A673 (cell line): ENCODE results near the gene NEK9. TPM values are rescaled to one million over a fixed set of nuclear protein-coding genes. Genes with fewer than 3 reads are reported as not detected.
A peak's percentile ranks its signal among the peaks of the same experiment; 100 is the strongest.

Experiments
- BruUV-seq: library from RNA; stranded (reverse); fragments of 400-500 nt; replicated peaks from 2 replicates; lab custom pipeline; 2021; lab: Mats Ljungman, UMichigan
- CTCF ChIA-PET: fragments of 300-600 bp; sonication (Branson Sonifier 250); formaldehyde crosslinking; loops from one replicate; lab custom pipeline; 2022; ENCODE audit warnings: antibody characterized with exemption; lab: Charles Lee
- POLR2A ChIA-PET: fragments of 300-600 bp; sonication (Branson Sonifier 250); formaldehyde crosslinking; loops from one replicate; lab custom pipeline; 2022; ENCODE audit warnings: antibody characterized with exemption; ENCODE audit not compliant: low non-redundant PET; lab: Charles Lee
- DNase-seq: peaks from one replicate; pipeline ENCODE4 v3.0.0-alpha.2; 2015; ENCODE audit warnings: low spot score
- H3K27ac ChIP-seq: fragments of 200-600 bp; sonication (generic); 2 replicates; pipeline ENCODE4 v1.5.1; 2016; ENCODE audit warnings: mixed run types, low read depth, mild to moderate bottlenecking, mixed read lengths, antibody characterized with exemption, low read length; ENCODE audit not compliant: poor library complexity, severe bottlenecking
- H3K27me3 ChIP-seq: fragments of 200-600 bp; sonication (generic); replicated peaks from 2 replicates; pipeline ENCODE4 v1.6.1; 2017; ENCODE audit warnings: mixed run types, low read depth, mild to moderate bottlenecking, mixed read lengths, antibody characterized with exemption, low read length; ENCODE audit not compliant: insufficient read depth, poor library complexity
- H3K36me3 ChIP-seq: fragments of 200-600 bp; sonication (generic); 2 replicates; pipeline ENCODE4 v1.6.1; 2016; ENCODE audit warnings: mixed run types, mild to moderate bottlenecking, mixed read lengths, antibody characterized with exemption, low read length; ENCODE audit not compliant: insufficient read depth, poor library complexity, severe bottlenecking
- H3K4me1 ChIP-seq: fragments of 200-600 bp; sonication (generic); 2 replicates; pipeline ENCODE4 v1.6.1; 2017; ENCODE audit warnings: mixed run types, mild to moderate bottlenecking, mixed read lengths, antibody characterized with exemption, low read length; ENCODE audit not compliant: insufficient read depth, poor library complexity, severe bottlenecking
- H3K4me3 ChIP-seq: fragments of 200-600 bp; sonication (generic); 2 replicates; pipeline ENCODE4 v1.5.1; 2016; ENCODE audit warnings: low read depth, mixed run types, mild to moderate bottlenecking, mixed read lengths, low read length; ENCODE audit not compliant: poor library complexity, severe bottlenecking
- H3K9me3 ChIP-seq: fragments of 200-600 bp; sonication (generic); 2 replicates; pipeline ENCODE4 v1.6.1; 2016; ENCODE audit warnings: mixed run types, low read depth, mild to moderate bottlenecking, mixed read lengths, antibody characterized with exemption, low read length; ENCODE audit not compliant: poor library complexity, severe bottlenecking
- EZH2 ChIP-seq: fragments of 200-600 bp; sonication (generic); IDR thresholded peaks from 2 replicates; pipeline ENCODE4 v1.6.1; 2017; ENCODE audit warnings: borderline replicate concordance, low read depth, mild to moderate bottlenecking, mixed read lengths, antibody characterized with exemption, low read length; ENCODE audit not compliant: poor library complexity, severe bottlenecking
- intact Hi-C: fragments of 100-400 bp; cut with micrococcal nuclease; formaldehyde crosslinking; loops from one replicate; pipeline ENCODE4 v1.10.0; 2022; ENCODE audit not compliant: unreplicated experiment
- total RNA-seq: library from RNA; stranded (reverse); gene quantifications from 2 replicates; pipeline ENCODE4 v1.2.3, GENCODE V29; 2021
- TF ChIP-seq, protein P1 (sequence below): fragments of 300-800, 200-600 bp; sonication (generic); conservative IDR thresholded peaks from 2 replicates; pipeline ENCODE4 v1.5.1; 2017; ENCODE audit warnings: low read depth, mild to moderate bottlenecking, antibody characterized with exemption, low read length, moderate library complexity, mixed read lengths

NEK9 gene
- total RNA-seq, 1 experiment from 2014 or later = 75.8 TPM

DNA sequence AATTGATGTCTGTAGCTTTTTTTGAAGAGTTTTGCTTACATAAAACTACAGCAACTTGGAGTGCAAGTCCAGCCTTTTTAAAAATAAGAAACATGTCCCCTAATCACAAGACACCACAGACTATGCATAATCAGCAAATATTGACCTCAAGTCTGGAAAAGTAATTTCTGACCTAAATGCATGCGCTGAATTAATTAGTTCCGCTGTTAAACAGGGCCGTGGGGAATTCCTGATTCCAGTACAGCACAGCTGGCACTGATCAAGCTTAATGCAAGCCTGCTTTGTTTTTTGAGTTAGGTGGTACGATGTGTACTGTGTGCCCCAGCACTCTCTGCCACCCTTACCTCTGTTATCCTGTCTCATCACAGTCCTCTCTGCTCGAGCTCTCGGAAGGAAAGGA, 84.8 kb downstream of the NEK9 start:
- POLR2A ChIA-PET = no interaction called here
- peak; percentile 85 for DNase-seq
- intact Hi-C loops = no loop called here
- Histone ChIP-seq H3K27me3 (no peaks in the 10 kb centered on the region), H3K27ac (no peak overlapping the region), H3K9me3 (no peaks in the 10 kb centered on the region), H3K4me1 (peaks cover 36% of the 10 kb centered on the region), H3K4me3 (no peak overlapping the region), H3K36me3 (no peaks in the 10 kb centered on the region)
- no TSS peak for BruUV-seq
- TF ChIP-seq, protein P1, sequence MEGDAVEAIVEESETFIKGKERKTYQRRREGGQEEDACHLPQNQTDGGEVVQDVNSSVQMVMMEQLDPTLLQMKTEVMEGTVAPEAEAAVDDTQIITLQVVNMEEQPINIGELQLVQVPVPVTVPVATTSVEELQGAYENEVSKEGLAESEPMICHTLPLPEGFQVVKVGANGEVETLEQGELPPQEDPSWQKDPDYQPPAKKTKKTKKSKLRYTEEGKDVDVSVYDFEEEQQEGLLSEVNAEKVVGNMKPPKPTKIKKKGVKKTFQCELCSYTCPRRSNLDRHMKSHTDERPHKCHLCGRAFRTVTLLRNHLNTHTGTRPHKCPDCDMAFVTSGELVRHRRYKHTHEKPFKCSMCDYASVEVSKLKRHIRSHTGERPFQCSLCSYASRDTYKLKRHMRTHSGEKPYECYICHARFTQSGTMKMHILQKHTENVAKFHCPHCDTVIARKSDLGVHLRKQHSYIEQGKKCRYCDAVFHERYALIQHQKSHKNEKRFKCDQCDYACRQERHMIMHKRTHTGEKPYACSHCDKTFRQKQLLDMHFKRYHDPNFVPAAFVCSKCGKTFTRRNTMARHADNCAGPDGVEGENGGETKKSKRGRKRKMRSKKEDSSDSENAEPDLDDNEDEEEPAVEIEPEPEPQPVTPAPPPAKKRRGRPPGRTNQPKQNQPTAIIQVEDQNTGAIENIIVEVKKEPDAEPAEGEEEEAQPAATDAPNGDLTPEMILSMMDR = no peak
- no peak for TF ChIP-seq EZH2
- CTCF ChIA-PET = no interaction called here

DNA sequence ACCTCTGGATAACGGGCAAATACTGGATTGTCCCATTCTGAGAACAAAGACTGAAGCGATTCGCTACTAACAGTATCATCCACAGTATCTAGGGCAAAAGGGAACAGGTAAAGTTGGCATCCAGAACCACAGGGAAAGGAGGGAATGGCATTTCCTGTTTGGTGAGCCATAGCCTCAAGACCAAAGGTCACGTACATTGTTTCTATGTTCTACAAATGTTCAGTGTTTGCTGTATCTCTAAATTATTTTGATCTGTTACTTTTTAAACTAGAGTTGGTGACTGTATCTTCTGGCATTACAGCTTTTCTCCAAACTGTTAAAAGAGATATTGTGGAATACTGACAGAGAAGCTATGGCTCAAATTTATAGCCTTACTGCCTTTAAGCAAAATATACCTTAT, 85.2 kb downstream of the NEK9 start:
- H3K4me1 ChIP-seq = peaks cover 36% of the 10 kb centered on the region
- no peaks in the 10 kb centered on the region for H3K27me3 ChIP-seq
- no peak overlapping the region for H3K27ac ChIP-seq
- no peaks in the 10 kb centered on the region for H3K36me3 ChIP-seq
- intact Hi-C loops = no loop called here
- no peaks in the 10 kb centered on the region for H3K9me3 ChIP-seq
- no peak for TF ChIP-seq EZH2
- TF ChIP-seq, protein P1 = no peak
- ChIA-PET CTCF (no interaction called here), POLR2A (interaction anchor here (0.7 kb wide), 1 partner anchor 87 kb away, joined by 6 read pairs; no protein-coding TSS in a partner anchor)
- no peak overlapping the region for H3K4me3 ChIP-seq
- no TSS peak for BruUV-seq
- no peak for DNase-seq

DNA sequence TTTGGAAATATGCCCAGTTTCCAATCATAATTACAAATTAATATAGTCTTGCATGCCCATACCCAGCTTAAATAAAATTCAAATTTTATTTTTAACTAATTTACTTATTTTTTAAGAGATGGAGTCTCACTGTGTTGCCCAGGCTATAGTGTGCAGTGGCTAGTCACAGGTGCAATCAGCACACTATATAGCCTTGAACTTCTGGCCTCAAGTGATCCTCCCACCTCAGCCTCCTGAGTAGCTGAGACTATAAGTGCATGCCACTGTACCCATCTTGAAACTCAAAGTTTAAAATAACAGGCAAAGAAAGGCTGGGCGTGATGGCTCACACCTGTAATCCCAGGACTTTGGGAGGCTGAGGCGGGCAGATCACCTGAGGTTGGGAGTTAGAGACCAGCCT, 85.9 kb downstream of the NEK9 start:
- CTCF ChIA-PET = no interaction called here
- BruUV-seq = no TSS peak

More for the DNA sequence above, 85.9 kb downstream of the NEK9 start:
- no peak overlapping the region for H3K4me3 ChIP-seq
- no peaks in the 10 kb centered on the region for H3K9me3 ChIP-seq
- no peak for DNase-seq
- POLR2A ChIA-PET = interaction anchor here (0.7 kb wide), 1 partner anchor 87 kb away, joined by 6 read pairs; no protein-coding TSS in a partner anchor
- H3K36me3 ChIP-seq = no peaks in the 10 kb centered on the region
- no peaks in the 10 kb centered on the region for H3K27me3 ChIP-seq
- peaks cover 36% of the 10 kb centered on the region for H3K4me1 ChIP-seq
- intact Hi-C loops = no loop called here
- TF ChIP-seq, protein P1 = no peak
- TF ChIP-seq EZH2 = no peak
- no peak overlapping the region for H3K27ac ChIP-seq
